Endothelial cell of umbilical vein (primary cell): Measurements from ENCODE around the gene OTUD3. TPM values are rescaled to one million over a fixed set of nuclear protein-coding genes. Genes with fewer than 3 reads are reported as not detected.

Experiments
- BruUV-seq: library from RNA; stranded (reverse); fragments of 400-500 nt; replicated peaks from 2 replicates; lab custom pipeline; 2021; lab: Mats Ljungman, UMichigan
- CTCF ChIA-PET: fragments of 300-600, 350-600 bp; sonication (Branson Sonifier 250); formaldehyde crosslinking; loops from one replicate; lab custom pipeline; 2021; ENCODE audit warnings: antibody characterized with exemption, inconsistent platforms; lab: Charles Lee
- POLR2A ChIA-PET: fragments of 300-600, 350-600 bp; sonication (Branson Sonifier 250); formaldehyde crosslinking; loops from one replicate; lab custom pipeline; 2021; ENCODE audit warnings: antibody characterized with exemption, inconsistent platforms; lab: Charles Lee
- DNase-seq: peaks from one replicate; pipeline ENCODE4 v3.0.0-alpha.2; 2011; ENCODE audit warnings: low read depth, low spot score
- FAIRE-seq: peaks from 2 replicates; lab custom pipeline; 2011; peaks lifted over from hg19 to GRCh38; lab: Jason Lieb, UNC
- H2AFZ ChIP-seq: 2 replicates; pipeline ENCODE4 v1.6.0; 2012; ENCODE audit warnings: low read depth, low read length, control low read depth, inconsistent platforms
- H3K27ac ChIP-seq: 2 replicates; pipeline ENCODE4 v1.5.1; 2011; ENCODE audit warnings: low read depth, mild to moderate bottlenecking, control low read depth, low read length, moderate library complexity; ENCODE audit not compliant: insufficient read depth
- H3K27me3 ChIP-seq, 2 experiments: 2 replicates each; pipeline versions ENCODE4 v1.6.0 to v1.6.1; 2011; ENCODE audit warnings: low read length in 2 of 2, mixed read lengths in 1 of 2; ENCODE audit not compliant: control insufficient read depth in 2 of 2, insufficient read depth in 2 of 2
- H3K36me3 ChIP-seq, 2 experiments: 2 replicates in 1 of 2; 3 replicates in 1 of 2; pipeline ENCODE4 v1.5.1; 2011; ENCODE audit warnings: low read length in 2 of 2, mild to moderate bottlenecking in 1 of 2, moderate library complexity in 1 of 2; ENCODE audit not compliant: control insufficient read depth in 2 of 2, insufficient read depth in 2 of 2; ENCODE audit errors: extremely low read depth in 1 of 2
- H3K4me1 ChIP-seq: 3 replicates; pipeline ENCODE4 v1.5.1; 2011; ENCODE audit warnings: mild to moderate bottlenecking, low read length; ENCODE audit not compliant: control insufficient read depth, insufficient read depth; ENCODE audit errors: extremely low read depth
- H3K4me2 ChIP-seq: 2 replicates; pipeline ENCODE4 v1.6.1; 2011; ENCODE audit warnings: low read length, control low read depth, mixed read lengths; ENCODE audit not compliant: insufficient read depth
- H3K4me3 ChIP-seq, 3 experiments: fragments of 200-600 bp in 1 of 3; sonication (generic), shearing (Covaris generic) in 1 of 3; replicated peaks in 1 of 3; 2 replicates each; pipeline ENCODE4 v1.5.1; 2011 to 2016; ENCODE audit warnings: control low read depth in 3 of 3, low read length in 3 of 3, mild to moderate bottlenecking in 2 of 3, inconsistent platforms in 1 of 3, low read depth in 1 of 3, moderate library complexity in 1 of 3; ENCODE audit not compliant: insufficient read depth in 1 of 3
- H3K79me2 ChIP-seq: 2 replicates; pipeline ENCODE4 v1.6.0; 2012; ENCODE audit warnings: low read length, inconsistent platforms; ENCODE audit not compliant: control insufficient read depth, insufficient read depth
- H3K9ac ChIP-seq: replicated peaks from 2 replicates; pipeline ENCODE3; 2011; ENCODE audit warnings: low read length, control low read depth; ENCODE audit not compliant: insufficient read depth; ENCODE audit errors: extremely low read depth
- H3K9me1 ChIP-seq: replicated peaks from 3 replicates; pipeline ENCODE4 v1.6.0; 2011; ENCODE audit warnings: mild to moderate bottlenecking, low read length; ENCODE audit not compliant: control insufficient read depth, insufficient read depth; ENCODE audit errors: extremely low read depth
- H3K9me3 ChIP-seq: replicated peaks from 2 replicates; pipeline ENCODE4 v1.5.1; 2012; ENCODE audit warnings: low read length, inconsistent platforms; ENCODE audit not compliant: control insufficient read depth, insufficient read depth
- H4K20me1 ChIP-seq: replicated peaks from 2 replicates; pipeline ENCODE3; 2011; ENCODE audit warnings: mild to moderate bottlenecking, low read length; ENCODE audit not compliant: control insufficient read depth, insufficient read depth; ENCODE audit errors: extremely low read depth
- CTCF ChIP-seq, 2 donors: IDR thresholded peaks; 1 replicate in 1 of 2; 2 replicates in 1 of 2; pipeline ENCODE4 v1.5.1; 2011; ENCODE audit warnings: low read length in 2 of 2, mild to moderate bottlenecking in 2 of 2, moderate library complexity in 2 of 2, control low read depth in 1 of 2, inconsistent platforms in 1 of 2, low read depth in 1 of 2; ENCODE audit not compliant: insufficient read depth in 1 of 2; ENCODE audit errors: extremely low read depth in 1 of 2
- EZH2 ChIP-seq: IDR thresholded peaks from 2 replicates; pipeline ENCODE4 v1.6.1; 2012; ENCODE audit warnings: borderline replicate concordance, low read depth, mild to moderate bottlenecking, moderate library complexity, low read length, inconsistent platforms; ENCODE audit not compliant: severe bottlenecking
- FOS ChIP-seq: IDR thresholded peaks from 2 replicates; pipeline ENCODE4 v1.6.1; 2011; ENCODE audit warnings: mild to moderate bottlenecking, low read length, moderate library complexity, borderline replicate concordance; ENCODE audit not compliant: insufficient read depth
- GATA2 ChIP-seq: IDR thresholded peaks from 2 replicates; pipeline ENCODE4 v1.7.0; 2011; ENCODE audit warnings: low read depth, mild to moderate bottlenecking, moderate library complexity, mixed read lengths, low read length; ENCODE audit not compliant: insufficient read length, insufficient read depth
- JUN ChIP-seq: IDR thresholded peaks from 2 replicates; pipeline ENCODE4 v1.6.1; 2011; ENCODE audit warnings: borderline replicate concordance, low read depth; ENCODE audit not compliant: insufficient read length, insufficient read depth
- MAX ChIP-seq: IDR thresholded peaks from 2 replicates; pipeline ENCODE4 v1.6.1; 2011; ENCODE audit not compliant: insufficient read depth, insufficient read length
- MYC ChIP-seq: IDR thresholded peaks from one replicate; pipeline ENCODE4 v1.6.1; 2011; ENCODE audit warnings: mild to moderate bottlenecking, low read depth, low read length
- POLR2A ChIP-seq: IDR thresholded peaks from 2 replicates; pipeline ENCODE4 v1.6.1; 2012; ENCODE audit warnings: low read depth, mild to moderate bottlenecking, control low read depth, low read length
- POLR2AphosphoS5 ChIP-seq: IDR thresholded peaks from 2 replicates; pipeline ENCODE4 v1.6.1; 2012; ENCODE audit warnings: low read depth, mild to moderate bottlenecking, control low read depth, low read length, moderate library complexity; ENCODE audit not compliant: insufficient read depth
- dilution Hi-C: fragments of 300-500 bp; cut with MboI; formaldehyde crosslinking; loops from one replicate; pipeline ENCODE4 v1.15.0; 2019; ENCODE audit warnings: low sequenced_read_pairs; ENCODE audit not compliant: extremely low pct_ligation_motif_present
- intact Hi-C: fragments of 100-400 bp; cut with micrococcal nuclease; formaldehyde crosslinking; loops from one replicate; pipeline ENCODE4 v1.10.0; 2022
- polyA plus RNA-seq, 4 experiments: library from polyadenylated mRNA; depleted of rRNA in 3 of 4; stranded (reverse) in 3 of 4; unstranded in 1 of 4; fragments of >200 nt; gene quantifications; 2 replicates each; pipeline versions ENCODE4 v1.2.1 to v1.2.3, GENCODE V29; 2011 to 2012; ENCODE audit warnings: missing spikeins in 1 of 4
- total RNA-seq: library from RNA; stranded (reverse); gene quantifications from 2 replicates; pipeline ENCODE4 v1.2.3, GENCODE V29; 2021

The OTUD3 gene
- total and polyA plus RNA-seq, 2 donors (not counting 3 experiments of a cell fraction or from before 2014, with no cell fraction given) = 3.1 to 10.6 TPM

DNA sequence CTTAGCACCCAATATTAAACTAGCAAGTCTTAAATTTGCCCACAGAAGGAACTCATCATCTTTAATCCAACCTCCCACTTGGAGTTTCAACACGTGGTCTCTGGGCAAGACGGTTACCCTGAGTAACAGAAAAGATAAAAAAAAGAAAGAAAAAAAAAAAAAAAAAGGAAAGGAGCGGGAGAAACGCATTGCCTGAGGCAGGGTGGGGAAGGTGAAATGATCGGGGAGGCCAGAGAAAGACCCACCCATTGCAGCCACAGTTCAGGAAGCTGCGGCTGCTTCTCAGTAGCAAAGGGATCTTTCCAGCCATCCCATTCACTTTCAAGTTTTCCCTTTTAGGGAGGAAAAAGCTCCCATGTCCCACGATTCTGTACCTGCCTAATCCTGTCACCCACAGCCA is 32.0 kb upstream of the OTUD3 start:
- Histone ChIP-seq H3K9me1 (no peaks in the 10 kb centered on the region), H3K4me3 (no peak overlapping the region), H3K9ac (no peak overlapping the region), H3K9me3 (no peaks in the 10 kb centered on the region), H3K27me3 (peaks cover 2 to 3% of the 10 kb centered on the region in 2 experiments), H3K79me2 (no peaks in the 10 kb centered on the region), H3K4me2 (no peak overlapping the region), H3K27ac (no peak overlapping the region), H3K4me1 (no peaks in the 10 kb centered on the region), H4K20me1 (no peaks in the 10 kb centered on the region), H2AFZ (no peak overlapping the region), H3K36me3 (no peaks in the 10 kb centered on the region)
- BruUV-seq = no TSS peak
- intact Hi-C loops (no loop called here), dilution Hi-C loops (no loop called here)
- TF ChIP-seq GATA2 = no peak
- TF ChIP-seq MYC = no peak
- no peak for TF ChIP-seq MAX
- FAIRE-seq = no peak
- ChIA-PET CTCF (interaction anchor here (0.6 kb wide), 1 partner anchor 60 kb away, joined by 3 read pairs; no protein-coding TSS in a partner anchor), POLR2A (no interaction called here)
- DNase-seq = no peak

GRCh38 chr1:19852036-19852435 is 30.2 kb upstream of the OTUD3 start:
- TF ChIP-seq CTCF (IDR thresholded peaks at IDR 0.05; ENCODE audit: extremely low read depth in 1 of 2, insufficient read depth in 1 of 2, low read depth in 1 of 2, low read length in 2 of 2) = no peak
- no peak for TF ChIP-seq JUN
- no peak for TF ChIP-seq GATA2
- TF ChIP-seq EZH2 = no peak
- no peak for TF ChIP-seq MAX
- no peak for TF ChIP-seq MYC
- TF ChIP-seq POLR2AphosphoS5 = no peak
- no peak for TF ChIP-seq POLR2A
- no peak for TF ChIP-seq FOS
- Histone ChIP-seq H3K9me1 (no peaks in the 10 kb centered on the region), H3K4me1 (no peaks in the 10 kb centered on the region), H4K20me1 (no peaks in the 10 kb centered on the region), H3K27me3 (no peaks in the 10 kb centered on the region), H3K36me3 (no peaks in the 10 kb centered on the region), H3K4me2 (no peak overlapping the region), H2AFZ (no peak overlapping the region), H3K79me2 (no peaks in the 10 kb centered on the region), H3K9ac (no peak overlapping the region), H3K4me3 (no peak overlapping the region), H3K9me3 (no peaks in the 10 kb centered on the region), H3K27ac (no peak overlapping the region)
- CTCF ChIA-PET = interaction anchor here (1.5 to 1.9 kb wide), 2 partner anchors 10 to 66 kb away, joined by 4 to 5 read pairs; no protein-coding TSS in a partner anchor
- dilution Hi-C loops (no loop called here), intact Hi-C loops (no loop called here)
- no TSS peak for BruUV-seq
- POLR2A ChIA-PET = no interaction called here
- FAIRE-seq (no peak), DNase-seq (no peak)
